GM13977 (cell line): Measurements from ENCODE around the gene LYPLA2.

Experiments
- DNase-seq: peaks from one replicate; pipeline ENCODE4 v3.0.0; 2012; ENCODE audit warnings: low spot score
- CTCF ChIP-seq: IDR thresholded peaks from 2 replicates; pipeline ENCODE4 v1.5.1; 2012; ENCODE audit warnings: mild to moderate bottlenecking, control low read depth; ENCODE audit not compliant: insufficient read depth; ENCODE audit errors: extremely low read depth, missing control alignments
- in situ Hi-C: fragments of 300-500 bp; cut with MboI; formaldehyde crosslinking; loops from one replicate; pipeline ENCODE4 v1.12.0; 2022; ENCODE audit warnings: low sequenced_read_pairs, low pct_unique_long_range_greater_than_20kb, mixed read lengths, inconsistent platforms; ENCODE audit not compliant: unreplicated experiment

The LYPLA2 gene

GRCh38 chr1:23763041-23763577 is 27.8 kb upstream of the LYPLA2 start:
- DNase-seq = no peak
- in situ Hi-C loops = no loop called here
- no peak for TF ChIP-seq CTCF

GRCh38 chr1:23768733-23769132 is 22.2 kb upstream of the LYPLA2 start:
- no peak for TF ChIP-seq CTCF
- DNase-seq = no peak
- in situ Hi-C loops = no loop called here

- in situ Hi-C loops = no loop called here
- peak; percentile 97 for TF ChIP-seq CTCF
- DNase-seq = peak; percentile 69
Observed at GRCh38 chr1:23772049-23772853, 18.7 kb upstream of the LYPLA2 start.

- in situ Hi-C loops = no loop called here
Observed at GRCh38 chr1:23772854-23773242, 18.1 kb upstream of the LYPLA2 start.

GRCh38 chr1:23774174-23774880 is 16.6 kb upstream of the LYPLA2 start:
- DNase-seq = no peak
- in situ Hi-C loops = no loop called here
- no peak for TF ChIP-seq CTCF

More at GRCh38 chr1:23772854-23773242, 18.1 kb upstream of the LYPLA2 start:
- no peak for DNase-seq
- TF ChIP-seq CTCF = no peak

- no peak for TF ChIP-seq CTCF
- no peak for DNase-seq
- in situ Hi-C loops = no loop called here
Observed at GRCh38 chr1:23776217-23776616, 14.7 kb upstream of the LYPLA2 start.
